Inflammatory macrophage treated with lipopolysaccharide for 1 hour (primary cell): ENCODE measurements around the gene NME3.

Experiments used
- DNase-seq, 2 donors: peaks; one replicate each; pipeline ENCODE4 v3.0.0-alpha.2; 2020 to 2022

The NME3 gene

GRCh38 chr16:1768061-1768766 is 3.1 kb downstream of the NME3 start:
- DNase-seq: no peak

GRCh38 chr16:1767116-1767994 is 4.0 kb downstream of the NME3 start:
- no peak for DNase-seq

GRCh38 chr16:1766701-1767100 is 4.6 kb downstream of the NME3 start:
- no peak for DNase-seq

- DNase-seq: no peak
Measured at GRCh38 chr16:1766231-1766630, 5.1 kb downstream of the NME3 start.

- no peak for DNase-seq
Measured at GRCh38 chr16:1765826-1766225, 5.5 kb downstream of the NME3 start.

- no peak for DNase-seq
Measured at GRCh38 chr16:1764971-1765370, 6.4 kb downstream of the NME3 start.

GRCh38 chr16:1763521-1764511 is 7.5 kb downstream of the NME3 start:
- no peak for DNase-seq

- DNase-seq: no peak
Measured at GRCh38 chr16:1762879-1763520, 8.3 kb downstream of the NME3 start.

DNA sequence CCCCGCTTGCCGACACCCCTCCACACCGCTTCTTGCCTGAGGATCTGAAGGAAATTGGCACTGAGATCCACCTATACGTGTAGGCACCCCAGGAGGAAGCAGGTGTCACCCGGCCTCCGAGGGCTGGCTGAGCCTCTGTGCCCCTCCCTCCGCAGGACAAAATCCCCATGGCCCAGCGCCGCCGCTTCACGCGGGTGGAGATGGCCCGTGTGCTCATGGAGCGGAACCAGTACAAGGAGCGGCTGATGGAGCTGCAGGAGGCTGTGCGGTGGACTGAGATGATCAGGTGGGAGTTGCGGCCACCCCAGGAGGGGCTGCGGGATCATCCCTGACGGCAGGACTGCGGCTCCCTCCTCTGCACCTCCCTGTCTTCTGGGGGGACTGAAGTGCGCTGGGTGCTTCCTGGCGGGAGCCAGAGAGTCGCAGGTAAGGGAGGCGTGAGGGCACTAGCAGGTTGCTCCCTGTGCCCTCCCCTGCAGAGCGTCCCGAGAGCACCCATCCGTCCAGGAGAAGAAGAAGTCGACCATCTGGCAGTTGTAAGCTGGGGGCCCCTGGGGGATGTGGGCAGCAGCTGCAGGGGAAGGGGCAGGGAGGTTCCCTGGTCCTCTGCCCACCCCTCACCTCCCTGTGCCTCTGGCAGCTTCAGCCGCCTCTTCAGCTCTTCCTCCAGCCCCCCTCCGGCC is 9.0 kb downstream of the NME3 start:
- DNase-seq: no peak

DNA sequence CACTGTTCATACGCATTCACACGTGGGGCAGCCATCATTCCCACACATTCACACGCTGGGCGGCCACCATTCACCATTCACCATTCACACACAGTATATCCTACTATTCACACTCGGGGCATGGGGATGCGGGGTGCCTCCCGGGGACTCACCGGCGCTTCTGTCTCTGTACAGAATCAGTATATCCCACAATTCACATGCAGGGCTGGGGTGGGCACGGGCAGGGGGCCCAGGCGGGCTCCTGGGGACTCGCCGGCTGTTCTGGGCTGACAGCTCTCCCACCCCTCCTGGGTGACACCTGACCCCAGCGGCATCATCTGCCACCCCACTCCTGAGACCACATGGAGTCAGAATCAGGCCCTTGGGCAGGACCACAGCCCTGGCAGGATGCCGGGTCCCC is 9.6 kb downstream of the NME3 start:
- no peak for DNase-seq

- no peak for DNase-seq
Measured at GRCh38 chr16:1760911-1761310, 10.4 kb downstream of the NME3 start.

DNA sequence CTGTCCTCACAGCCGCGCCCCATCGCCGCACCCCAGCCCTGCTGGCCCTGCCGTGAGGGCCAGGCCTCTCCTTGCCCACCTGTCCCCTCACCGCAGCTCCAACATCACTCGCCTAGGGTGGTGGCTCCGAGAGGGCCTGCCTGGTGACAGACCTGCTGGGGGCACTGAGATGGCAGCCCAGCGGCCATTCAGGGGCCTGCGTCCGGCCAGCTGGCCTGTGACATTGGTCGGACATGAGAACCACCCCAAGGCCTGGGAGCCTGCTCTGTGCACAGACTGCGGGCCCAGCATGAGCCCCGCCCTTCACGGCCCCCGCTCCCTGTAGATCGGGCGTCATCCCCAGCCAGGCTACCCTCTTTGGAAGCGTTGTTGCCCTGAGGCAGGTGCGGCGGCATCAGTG is 11.8 kb downstream of the NME3 start:
- DNase-seq: no peak

DNA sequence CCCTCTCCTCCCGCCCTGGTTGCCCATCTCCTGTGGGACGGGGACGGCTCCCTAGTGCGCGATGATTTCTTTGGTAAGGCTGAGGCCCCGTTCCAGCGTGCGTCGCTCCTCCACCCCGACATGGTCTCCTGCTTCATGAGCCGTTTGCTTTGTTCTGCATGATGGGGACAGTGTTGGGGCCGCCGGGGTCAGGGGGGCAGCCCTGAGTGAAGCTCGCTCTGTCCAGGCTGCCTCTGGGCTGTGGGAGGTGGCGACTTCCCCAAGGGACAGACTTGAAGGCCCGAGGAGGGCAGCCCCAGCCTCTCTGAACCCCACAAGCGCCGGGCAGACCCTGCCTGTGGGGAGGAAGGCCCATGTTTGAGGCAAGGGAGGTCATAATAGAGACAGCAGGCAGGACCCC is 12.4 kb downstream of the NME3 start:
- no peak for DNase-seq

DNA sequence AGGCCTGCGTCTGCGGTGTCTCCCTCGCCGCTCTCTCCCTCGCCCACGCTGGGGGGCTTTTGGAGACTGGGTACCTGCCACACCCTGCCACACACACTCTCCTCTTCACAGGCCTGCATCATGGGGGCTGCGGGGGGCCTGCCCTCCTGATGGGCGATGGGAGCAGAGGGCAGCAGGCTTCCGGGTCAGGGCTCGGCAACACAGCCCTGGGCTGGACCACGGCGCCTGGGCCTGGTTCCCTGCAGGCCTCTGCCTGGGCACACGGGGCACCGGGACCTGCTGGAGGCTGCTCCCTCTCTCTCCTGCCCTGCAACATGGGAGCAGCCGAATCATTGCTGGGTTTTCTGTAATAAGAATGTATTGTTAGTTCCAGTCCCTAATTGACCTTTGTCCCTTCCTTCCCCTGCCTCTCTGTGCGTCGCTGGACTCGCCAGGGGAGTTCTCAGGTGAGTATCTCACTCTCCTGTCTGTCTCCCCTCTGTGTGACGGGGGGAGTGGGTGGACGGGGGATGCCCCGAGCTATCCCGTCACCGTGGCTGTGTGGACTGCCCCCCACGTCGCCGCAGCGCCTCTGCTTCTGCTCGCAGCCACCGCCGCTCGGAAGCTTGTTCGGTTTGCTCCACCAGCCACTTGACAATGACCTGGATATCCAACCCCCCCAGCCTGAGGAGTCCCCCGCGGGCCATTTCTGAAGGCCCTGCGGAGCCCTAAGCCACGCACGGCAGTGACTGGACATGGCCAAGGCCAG is 13.5 kb downstream of the NME3 start:
- no peak for DNase-seq

DNA sequence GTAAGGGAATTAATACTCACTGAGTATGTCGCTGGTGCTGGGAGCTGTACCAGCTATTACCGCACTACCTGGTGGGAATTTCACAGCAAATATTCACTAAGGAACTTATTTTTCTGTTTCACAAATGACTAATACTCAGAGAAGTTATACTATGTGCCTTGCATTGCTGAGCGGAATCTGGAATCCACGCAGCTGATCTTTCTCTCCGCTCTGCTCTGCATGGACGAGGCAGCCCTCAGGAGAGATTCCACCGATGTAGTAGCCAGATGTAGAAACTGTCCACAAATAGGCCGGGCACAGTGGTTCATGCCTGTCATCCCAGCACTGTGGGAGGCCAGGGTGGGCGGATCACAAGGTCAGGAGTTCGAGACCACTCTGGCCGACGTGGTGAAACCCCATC is 17.1 kb downstream of the NME3 start:
- no peak for DNase-seq

GRCh38 chr16:1752853-1753252 is 18.5 kb downstream of the NME3 start:
- DNase-seq: no peak

- DNase-seq: no peak
Measured at GRCh38 chr16:1751946-1752345, 19.4 kb downstream of the NME3 start.

- no peak for DNase-seq
Measured at GRCh38 chr16:1749152-1750117, 21.9 kb downstream of the NME3 start.

DNA sequence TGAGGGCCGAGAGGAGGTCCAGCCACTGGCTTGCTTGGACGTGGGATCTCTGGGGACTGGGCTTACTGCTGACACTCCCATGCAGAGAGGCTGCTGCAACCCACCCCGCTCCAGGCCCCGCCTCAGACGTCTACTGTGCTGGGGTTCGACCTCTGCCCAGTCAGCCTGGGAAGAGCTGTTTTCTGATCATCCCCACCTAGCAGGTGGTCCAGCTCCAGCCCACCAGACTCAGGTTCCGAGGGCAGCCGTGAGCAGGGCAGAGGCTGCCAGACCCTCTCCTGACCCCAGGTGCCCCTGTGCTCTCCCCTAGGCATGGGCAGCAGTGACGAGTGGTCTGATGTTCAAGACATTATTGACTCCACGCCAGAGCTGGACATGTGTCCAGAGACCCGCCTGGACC is 23.4 kb downstream of the NME3 start:
- DNase-seq: no peak

DNA sequence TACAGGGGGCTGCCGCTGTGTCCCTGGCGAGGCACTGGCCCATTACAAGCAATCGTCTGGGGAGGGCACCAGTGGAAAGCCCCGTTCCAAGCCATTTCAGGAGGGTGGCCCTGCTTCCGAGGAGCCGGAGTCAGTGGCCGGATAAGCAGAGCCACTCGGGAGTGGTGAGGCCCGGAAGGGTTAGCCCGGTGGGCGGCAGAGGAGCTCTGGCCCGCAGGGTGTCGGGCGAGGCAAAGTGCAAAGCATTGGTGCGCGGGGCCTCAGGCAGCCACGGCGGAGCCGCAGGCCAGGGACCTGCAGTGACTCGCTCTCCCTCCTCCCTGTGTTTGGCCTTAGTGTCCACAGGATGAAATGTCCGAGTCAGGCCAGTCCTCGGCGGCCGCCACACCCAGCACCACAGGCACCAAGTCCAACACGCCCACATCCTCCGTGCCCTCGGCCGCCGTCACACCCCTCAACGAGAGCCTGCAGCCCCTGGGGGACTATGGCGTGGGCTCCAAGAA is 24.6 kb downstream of the NME3 start:
- no peak for DNase-seq
